ENCODE data around the gene AURKA. TPM values are rescaled to one million over a fixed set of nuclear protein-coding genes. Genes with fewer than 3 reads are reported as not detected.

AURKA gene
- total RNA-seq, 2 experiments from 2014 or later = 63.2 to 105 TPM

- H3K4me2 ChIP-seq (ENCODE audit: low read length) = peak within 1 kb of the TSS; percentile 72
- H3K4me3 ChIP-seq (ENCODE audit: low read depth, low read length, poor library complexity, severe bottlenecking) = peak within 1 kb of the TSS; percentile 63
- H3K4me1 ChIP-seq (ENCODE audit: insufficient read depth, low read length, poor library complexity, severe bottlenecking) = peaks cover 3% of the 10 kb centered on the region
- DNase-seq (ENCODE audit: low spot score) = peak; percentile 82
- H3K27ac ChIP-seq (ENCODE audit: low read depth, low read length, poor library complexity, severe bottlenecking) = no peak within 1 kb of the TSS
- no peaks in the 10 kb centered on the region for H3K79me2 ChIP-seq (ENCODE audit: insufficient read depth, low read depth, low read length)
- CTCF ChIA-PET (ENCODE audit: unreplicated experiment) = no interaction called here
- no peaks in the 10 kb centered on the region for H3K9me2 ChIP-seq (ENCODE audit: insufficient read depth, low read length)
- no peaks in the 10 kb centered on the region for H4K20me1 ChIP-seq (ENCODE audit: insufficient read depth, low read length)
- BruUV-seq (replicated peaks) = no TSS peak
- H3K9me3 ChIP-seq (ENCODE audit: low read length) = no peaks in the 10 kb centered on the region
- peak within 1 kb of the TSS; percentile 48; the same call in 1 of the 2 replicates for H2AFZ ChIP-seq (ENCODE audit: low read length)
- POLR2A ChIA-PET = interaction anchor here (0.5 to 1.1 kb wide), 3 partner anchors 13 to 1170 kb away, joined by 3 to 5 read pairs (median 5); no protein-coding TSS in a partner anchor
- TF ChIP-seq EZH2phosphoT487 (IDR thresholded peaks at IDR 0.05; ENCODE audit: borderline replicate concordance, low read depth, low read length) = no peak
- TF ChIP-seq, protein P1, sequence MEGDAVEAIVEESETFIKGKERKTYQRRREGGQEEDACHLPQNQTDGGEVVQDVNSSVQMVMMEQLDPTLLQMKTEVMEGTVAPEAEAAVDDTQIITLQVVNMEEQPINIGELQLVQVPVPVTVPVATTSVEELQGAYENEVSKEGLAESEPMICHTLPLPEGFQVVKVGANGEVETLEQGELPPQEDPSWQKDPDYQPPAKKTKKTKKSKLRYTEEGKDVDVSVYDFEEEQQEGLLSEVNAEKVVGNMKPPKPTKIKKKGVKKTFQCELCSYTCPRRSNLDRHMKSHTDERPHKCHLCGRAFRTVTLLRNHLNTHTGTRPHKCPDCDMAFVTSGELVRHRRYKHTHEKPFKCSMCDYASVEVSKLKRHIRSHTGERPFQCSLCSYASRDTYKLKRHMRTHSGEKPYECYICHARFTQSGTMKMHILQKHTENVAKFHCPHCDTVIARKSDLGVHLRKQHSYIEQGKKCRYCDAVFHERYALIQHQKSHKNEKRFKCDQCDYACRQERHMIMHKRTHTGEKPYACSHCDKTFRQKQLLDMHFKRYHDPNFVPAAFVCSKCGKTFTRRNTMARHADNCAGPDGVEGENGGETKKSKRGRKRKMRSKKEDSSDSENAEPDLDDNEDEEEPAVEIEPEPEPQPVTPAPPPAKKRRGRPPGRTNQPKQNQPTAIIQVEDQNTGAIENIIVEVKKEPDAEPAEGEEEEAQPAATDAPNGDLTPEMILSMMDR (conservative IDR thresholded peaks at IDR 0.05; ENCODE audit: low read length) = no peak
- intact Hi-C loops (cut with micrococcal nuclease; ENCODE audit: unreplicated experiment) = no loop called here
- H3K36me3 ChIP-seq (ENCODE audit: insufficient read depth, low read length) = no peaks in the 10 kb centered on the region
These were observed 33.3 kb downstream of the AURKA start, which contains the start of gene FAM210B for GRCh38 chr20:56358600-56359211. Gene FAM210B (plus strand): TSS chr20:56358974. CDS start chr20:56359006, 32 bp downstream.

- no peak overlapping the region for H3K27ac ChIP-seq (ENCODE audit: low read depth, low read length, poor library complexity, severe bottlenecking)
- no peaks in the 10 kb centered on the region for H3K9me2 ChIP-seq (ENCODE audit: insufficient read depth, low read length)
- peak overlapping the region; percentile 63 for H3K4me3 ChIP-seq (ENCODE audit: low read depth, low read length, poor library complexity, severe bottlenecking)
- H3K36me3 ChIP-seq (ENCODE audit: insufficient read depth, low read length) = no peaks in the 10 kb centered on the region
- H3K4me1 ChIP-seq (ENCODE audit: insufficient read depth, low read length, poor library complexity, severe bottlenecking) = peaks cover 3% of the 10 kb centered on the region
- no peak for DNase-seq (ENCODE audit: low spot score)
- no peaks in the 10 kb centered on the region for H3K79me2 ChIP-seq (ENCODE audit: insufficient read depth, low read depth, low read length)
- H3K4me2 ChIP-seq (ENCODE audit: low read length) = peak overlapping the region; percentile 72
- CTCF ChIA-PET (ENCODE audit: unreplicated experiment) = no interaction called here
- no peaks in the 10 kb centered on the region for H3K9me3 ChIP-seq (ENCODE audit: low read length)
- H4K20me1 ChIP-seq (ENCODE audit: insufficient read depth, low read length) = no peaks in the 10 kb centered on the region
- intact Hi-C loops (cut with micrococcal nuclease; ENCODE audit: unreplicated experiment) = no loop called here
- BruUV-seq (replicated peaks) = no TSS peak
- POLR2A ChIA-PET = interaction anchor here (0.5 to 0.6 kb wide), 2 partner anchors 1171 to 1627 kb away, joined by 3 to 5 read pairs; no protein-coding TSS in a partner anchor
- peak overlapping the region; percentile 48; the same call in 1 of the 2 replicates for H2AFZ ChIP-seq (ENCODE audit: low read length)
- TF ChIP-seq, protein P1 (conservative IDR thresholded peaks at IDR 0.05; ENCODE audit: low read length) = no peak
- no peak for TF ChIP-seq EZH2phosphoT487 (IDR thresholded peaks at IDR 0.05; ENCODE audit: borderline replicate concordance, low read depth, low read length)
These were observed 33.9 kb downstream of the AURKA start for GRCh38 chr20:56358070-56358469.

GRCh38 chr20:56353356-56353755 is 38.7 kb downstream of the AURKA start:
- POLR2A ChIA-PET = interaction anchor here (0.5 to 1.4 kb wide), 2 partner anchors 33 to 1236 kb away, joined by 3 to 4 read pairs; no protein-coding TSS in a partner anchor
- Histone ChIP-seq H3K79me2 (ENCODE audit: insufficient read depth, low read depth, low read length) (no peaks in the 10 kb centered on the region), H3K4me2 (ENCODE audit: low read length) (no peak overlapping the region), H3K9me3 (ENCODE audit: low read length) (no peaks in the 10 kb centered on the region), H3K36me3 (ENCODE audit: insufficient read depth, low read length) (no peaks in the 10 kb centered on the region), H3K27ac (ENCODE audit: low read depth, low read length, poor library complexity, severe bottlenecking) (no peak overlapping the region), H2AFZ (ENCODE audit: low read length) (no peak overlapping the region), H4K20me1 (ENCODE audit: insufficient read depth, low read length) (no peaks in the 10 kb centered on the region), H3K9me2 (ENCODE audit: insufficient read depth, low read length) (no peaks in the 10 kb centered on the region), H3K4me1 (ENCODE audit: insufficient read depth, low read length, poor library complexity, severe bottlenecking) (no peaks in the 10 kb centered on the region), H3K4me3 (ENCODE audit: low read depth, low read length, poor library complexity, severe bottlenecking) (no peak overlapping the region)
- CTCF ChIA-PET (ENCODE audit: unreplicated experiment) = no interaction called here
- intact Hi-C loops (cut with micrococcal nuclease; ENCODE audit: unreplicated experiment) = no loop called here
- DNase-seq (ENCODE audit: low spot score) = no peak
- TF ChIP-seq, protein P1 (conservative IDR thresholded peaks at IDR 0.05; ENCODE audit: low read length) = no peak
- no peak for TF ChIP-seq EZH2phosphoT487 (IDR thresholded peaks at IDR 0.05; ENCODE audit: borderline replicate concordance, low read depth, low read length)
- no TSS peak for BruUV-seq (replicated peaks)

Measured in OCI-LY7 (cell line).